Left ventricle myocardium superior (tissue), 1 donor: ENCODE data around the gene HSF5. TPM values are rescaled to one million over a fixed set of nuclear protein-coding genes. Genes with fewer than 3 reads are reported as not detected.

ENCODE experiments used
- ATAC-seq: fragments of 200-7000 bp; cut with Tn5 transposase; one replicate; pipeline ENCODE4 v1.9.1; 2020; ENCODE audit warnings: mild to moderate bottlenecking, moderate library complexity
- DNase-seq: peaks from one replicate; pipeline ENCODE4 v3.0.0-alpha.2; 2020
- intact Hi-C: fragments of 100-400 bp; cut with micrococcal nuclease; formaldehyde crosslinking; loops from one replicate; pipeline ENCODE4 v1.11.0; 2022
- total RNA-seq: library from RNA; stranded (reverse); fragmentation: NEBNext Ultra II Directional; extraction: Animal tissue kit (Norgen Biotek cat#: 25700); gene quantifications from one replicate; pipeline ENCODE4 v1.2.1, GENCODE V29; 2021
- donor health status: DM: no; HTN: yes; CAD: no; lungs with severe emphysema.

Gene HSF5
- total RNA-seq, 1 donor from 2014 or later: not detected

- ATAC-seq (no peak), DNase-seq (no peak)
- intact Hi-C loops: no loop called here
Observed at GRCh38 chr17:58379511-58379824, 108.7 kb downstream of the HSF5 start.

GRCh38 chr17:58378733-58379510, 109.3 kb downstream of the HSF5 start:
- ATAC-seq (no peak), DNase-seq (no peak)
- intact Hi-C loops: no loop called here

DNA sequence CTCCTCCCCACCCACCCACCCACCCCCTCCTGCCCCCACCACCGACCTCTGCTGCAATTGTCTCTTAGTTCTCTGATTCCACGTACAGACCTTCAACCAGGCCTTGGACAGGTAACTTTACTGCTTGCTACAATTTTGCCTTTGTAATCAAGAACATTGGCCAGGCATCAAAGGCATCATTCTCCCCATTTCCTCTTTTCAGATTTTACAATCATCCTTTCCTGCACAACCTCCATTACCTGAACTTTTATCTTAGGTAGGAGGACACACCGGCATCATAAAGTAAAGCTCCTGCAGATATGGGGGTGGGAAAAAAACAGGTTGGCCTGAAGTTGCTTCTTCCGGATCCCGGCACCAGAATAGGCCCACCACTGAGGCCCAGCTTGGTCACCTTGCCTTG, 110.5 kb downstream of the HSF5 start:
- ATAC-seq: no peak
- intact Hi-C loops: no loop called here

DNA sequence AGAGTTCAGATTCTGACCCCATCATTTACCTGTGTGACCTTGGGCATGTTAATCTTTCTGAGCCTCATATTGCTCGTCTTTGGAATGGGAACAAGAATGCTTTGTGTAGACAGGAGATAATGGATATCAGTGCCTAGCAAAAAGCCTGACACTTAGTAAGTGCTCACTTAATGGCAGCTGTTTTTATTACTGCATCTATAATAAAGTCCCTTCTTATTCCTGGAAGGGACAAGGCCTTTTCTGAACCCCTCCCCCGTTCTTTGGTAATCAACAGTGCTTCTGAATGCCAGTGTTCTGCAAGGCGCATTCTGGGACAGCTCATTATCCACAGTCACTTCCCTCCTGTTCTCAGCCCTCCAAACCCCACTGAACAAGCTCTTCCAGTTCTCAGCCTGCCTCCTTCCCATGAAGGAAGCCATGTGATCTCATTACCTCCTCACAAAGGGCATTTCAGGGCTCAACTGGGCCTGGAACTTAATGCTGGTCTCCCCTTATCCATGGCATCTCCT, 111.1 kb downstream of the HSF5 start:
- intact Hi-C loops: no loop called here
- ATAC-seq (no peak), DNase-seq (no peak)

More for the DNA sequence above, 110.5 kb downstream of the HSF5 start:
- no peak for DNase-seq

DNA sequence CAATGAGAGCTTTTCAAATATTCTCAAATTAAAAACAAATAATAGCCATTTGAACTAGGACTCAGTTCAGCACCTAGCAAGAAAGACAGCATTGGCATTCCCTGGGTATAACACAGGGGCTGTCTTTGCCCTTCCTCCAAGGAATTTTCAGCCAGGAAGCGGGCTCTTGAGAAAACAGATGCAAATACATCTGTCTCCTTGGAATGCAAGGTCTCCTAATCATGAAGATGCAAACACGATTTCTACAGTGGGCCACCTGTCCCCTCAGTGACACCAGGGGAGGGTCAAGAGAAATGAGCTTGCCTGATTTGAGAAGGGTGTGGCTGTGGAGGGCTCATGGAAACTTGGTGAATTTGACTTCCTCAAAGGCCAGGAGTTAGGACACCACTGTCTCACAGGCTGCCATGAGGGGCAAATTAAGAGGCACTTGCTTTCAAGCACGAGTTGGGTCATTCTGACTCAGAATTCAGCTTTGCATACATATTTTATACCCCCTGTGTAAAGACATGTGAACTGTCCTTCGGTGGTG, 111.7 kb downstream of the HSF5 start:
- DNase-seq (no peak), ATAC-seq (no peak)
- intact Hi-C loops: no loop called here

DNA sequence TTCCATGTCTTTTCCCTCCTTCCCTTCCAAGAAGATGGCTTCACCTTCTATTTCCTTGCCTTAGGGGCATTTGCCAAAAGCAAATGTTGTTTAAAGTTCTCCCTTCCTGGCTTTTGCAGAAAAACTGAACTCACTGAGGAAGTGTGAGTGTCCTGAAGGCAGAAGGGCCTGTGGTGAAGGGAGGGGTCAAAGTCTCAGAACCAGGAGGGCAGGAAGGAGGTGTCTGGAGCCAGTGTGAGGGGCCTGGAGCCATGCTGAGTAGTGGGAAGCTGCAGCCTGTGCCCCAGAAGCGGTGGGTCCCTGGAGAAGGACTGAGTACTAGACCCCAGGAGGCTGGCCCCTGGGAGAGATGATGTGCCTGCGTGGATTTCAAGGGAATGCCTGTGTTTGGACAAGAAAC, 112.4 kb downstream of the HSF5 start:
- DNase-seq: no peak
- ATAC-seq: no peak
- intact Hi-C loops: no loop called here

DNA sequence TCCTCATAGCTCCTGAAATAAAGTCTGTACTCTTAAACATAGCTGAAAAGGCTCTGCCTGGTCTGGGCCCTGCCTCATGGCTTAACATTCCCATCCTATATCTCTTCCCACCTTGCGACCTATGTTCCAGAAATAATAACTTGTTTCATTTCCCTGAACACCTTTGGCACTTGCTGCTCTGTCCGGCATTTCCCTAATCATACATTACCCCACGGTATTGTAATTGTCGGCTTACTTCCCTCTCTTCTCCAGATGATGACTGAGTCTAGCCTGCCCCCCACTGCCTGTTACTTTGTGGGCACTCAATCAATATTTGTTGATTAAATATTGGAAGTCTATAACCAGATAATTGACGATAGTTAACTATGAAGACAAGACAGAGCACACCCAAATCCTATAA, 113.0 kb downstream of the HSF5 start:
- no peak for DNase-seq

DNA sequence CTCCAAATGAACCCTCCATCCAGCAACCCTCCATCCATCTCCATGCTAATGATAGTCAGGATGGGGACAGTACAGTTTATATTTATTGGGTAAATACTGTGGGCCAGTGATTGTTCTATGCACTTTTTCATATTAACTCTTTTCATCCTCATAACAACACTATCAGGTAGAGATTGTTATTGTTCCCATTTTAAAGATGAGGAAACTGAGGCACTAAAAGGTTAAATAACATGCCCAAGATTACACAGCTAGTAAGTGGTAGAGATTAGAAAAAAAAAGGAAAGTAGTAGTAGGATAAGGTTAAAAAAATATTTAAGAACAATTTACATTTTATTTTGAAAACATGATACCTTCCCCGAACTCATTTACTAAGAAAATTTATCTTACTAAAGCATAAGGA, 114.3 kb downstream of the HSF5 start:
- intact Hi-C loops: no loop called here
- DNase-seq (no peak), ATAC-seq (no peak)

More for the DNA sequence above, 113.0 kb downstream of the HSF5 start:
- no peak for ATAC-seq
- intact Hi-C loops: no loop called here

DNA sequence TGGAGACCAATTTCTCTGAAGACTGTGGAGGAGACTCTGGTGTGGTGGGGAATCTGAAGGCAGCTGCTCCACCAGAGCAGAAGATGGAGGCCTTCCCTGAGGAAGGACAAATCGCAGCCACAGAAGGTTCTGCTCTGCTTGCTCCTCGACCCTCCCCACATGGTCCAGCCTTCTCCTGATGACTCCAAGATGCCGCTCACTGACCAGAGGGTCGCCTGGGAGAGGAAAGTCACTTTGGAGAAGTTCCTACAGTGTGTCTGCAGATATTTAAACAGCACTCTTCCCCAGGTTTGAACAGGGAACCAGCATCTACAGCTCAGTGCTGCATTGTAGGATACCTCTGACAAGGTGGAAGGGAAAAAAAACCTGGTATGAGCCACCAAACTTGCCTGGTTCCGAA, 115.2 kb downstream of the HSF5 start:
- ATAC-seq: no peak
- intact Hi-C loops: no loop called here
- no peak for DNase-seq

GRCh38 chr17:58371300-58371950, 116.8 kb downstream of the HSF5 start:
- DNase-seq: no peak
- intact Hi-C loops: no loop called here
- no peak for ATAC-seq

DNA sequence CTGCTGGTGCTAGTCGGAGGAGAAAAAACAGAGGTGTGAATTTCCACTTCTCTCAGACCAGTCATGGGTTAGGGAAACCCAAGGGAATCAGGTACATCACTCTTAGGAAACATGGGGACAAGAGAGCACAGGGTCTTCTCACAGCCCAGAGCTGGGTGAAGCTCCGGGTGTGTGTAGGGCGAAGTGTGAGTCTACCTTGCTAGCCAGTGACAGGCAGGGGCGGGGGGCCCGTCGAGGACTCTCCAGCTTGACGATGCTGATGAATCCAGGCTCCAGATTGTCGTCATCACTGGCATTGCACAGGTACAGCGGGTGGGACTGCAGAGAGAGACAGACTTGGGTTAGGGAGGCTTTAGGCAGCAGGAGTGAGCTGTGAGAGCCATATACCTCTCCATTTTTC, 117.5 kb downstream of the HSF5 start:
- ATAC-seq (no peak), DNase-seq (no peak)
- intact Hi-C loops: no loop called here

DNA sequence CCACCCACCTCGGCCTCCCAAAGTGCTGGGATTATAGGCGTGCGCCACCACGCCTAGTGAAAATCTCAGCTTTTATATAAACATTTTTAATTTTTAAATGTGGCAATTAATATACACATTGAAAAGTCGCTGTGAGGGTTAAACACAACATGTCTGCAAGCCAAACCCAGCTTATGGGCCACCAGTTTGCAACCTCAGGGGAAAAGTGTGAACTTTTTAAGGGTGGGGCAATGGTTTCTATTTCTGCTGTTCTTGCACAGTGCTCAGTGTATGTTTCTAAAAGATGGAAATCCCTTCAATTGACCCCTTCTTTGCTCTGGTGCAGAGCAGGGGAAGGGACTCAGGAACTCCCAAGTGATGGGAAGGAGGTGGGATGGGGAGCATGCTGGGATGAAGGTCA, 117.9 kb downstream of the HSF5 start:
- DNase-seq (no peak), ATAC-seq (no peak)
- intact Hi-C loops: no loop called here

Other genes starting within 250 kb of the HSF5 start
- not detected for gene LPO, start 249.8 kb downstream of the HSF5 start, total RNA-seq
- gene MPO, start 207.5 kb downstream of the HSF5 start, total RNA-seq: 0.42 TPM
- gene TSPOAP1, start 159.6 kb downstream of the HSF5 start, total RNA-seq: 18.8 TPM
- gene SUPT4H1, start 136.2 kb downstream of the HSF5 start, total RNA-seq: 62.2 TPM
- gene RNF43, start 70.9 kb downstream of the HSF5 start, total RNA-seq: 6.6 TPM
- gene MTMR4, start 26.2 kb upstream of the HSF5 start, total RNA-seq: 12.6 TPM
- gene TEX14, start 203.6 kb upstream of the HSF5 start, total RNA-seq: 0.15 TPM
- 39.4 TPM for gene RAD51C, start 204.2 kb upstream of the HSF5 start, total RNA-seq